DND-41 (cell line): ENCODE results near the gene FGF5.

Experiments
- ATAC-seq: fragments of 200-7000 bp; cut with Tn5 transposase; 3 replicates; pipeline ENCODE4 v1.9.1; 2021; ENCODE audit warnings: low read depth; ENCODE audit not compliant: insufficient read depth
- DNase-seq: peaks from one replicate; pipeline ENCODE4 v3.0.0-alpha.2; 2020
- H2AFZ ChIP-seq: 2 replicates; pipeline ENCODE4 v1.6.0; 2012; ENCODE audit warnings: low read depth, low read length
- H3K27ac ChIP-seq: 2 replicates; pipeline ENCODE4 v1.5.1; 2012; ENCODE audit warnings: low read length, inconsistent platforms
- H3K27me3 ChIP-seq: fragments of 200-600 bp; sonication (generic); 2 replicates; pipeline ENCODE4 v1.6.0; 2012; ENCODE audit warnings: low read length, mild to moderate bottlenecking, inconsistent platforms; ENCODE audit not compliant: insufficient read depth, poor library complexity
- H3K36me3 ChIP-seq: 2 replicates; pipeline ENCODE4 v1.5.1; 2012; ENCODE audit warnings: low read length, inconsistent platforms; ENCODE audit not compliant: insufficient read depth
- H3K4me1 ChIP-seq: 2 replicates; pipeline ENCODE4 v1.5.1; 2012; ENCODE audit warnings: mild to moderate bottlenecking, low read length; ENCODE audit not compliant: insufficient read depth
- H3K4me2 ChIP-seq: 2 replicates; pipeline ENCODE4 v1.6.0; 2012; ENCODE audit warnings: mild to moderate bottlenecking, moderate library complexity, low read length, inconsistent platforms; ENCODE audit not compliant: insufficient read depth
- H3K4me3 ChIP-seq, 2 experiments: fragments of 200-600 bp in 1 of 2; shearing (Covaris generic) in 1 of 2; 2 replicates each; pipeline ENCODE4 v1.5.1; 2012 to 2016; ENCODE audit warnings: inconsistent platforms in 2 of 2, low read length in 2 of 2, mild to moderate bottlenecking in 2 of 2, low read depth in 1 of 2, moderate library complexity in 1 of 2
- H3K79me2 ChIP-seq: 2 replicates; pipeline ENCODE4 v1.6.0; 2012; ENCODE audit warnings: low read length, inconsistent platforms; ENCODE audit not compliant: insufficient read depth
- H3K9ac ChIP-seq: 2 replicates; pipeline ENCODE4 v1.6.0; 2012; ENCODE audit warnings: low read depth, mild to moderate bottlenecking, inconsistent platforms, low read length, moderate library complexity
- H3K9me3 ChIP-seq: 2 replicates; pipeline ENCODE4 v1.5.1; 2012; ENCODE audit warnings: low read length, moderate library complexity, mild to moderate bottlenecking, inconsistent platforms; ENCODE audit not compliant: insufficient read depth, severe bottlenecking
- H4K20me1 ChIP-seq: 2 replicates; pipeline ENCODE4 v1.6.0; 2012; ENCODE audit warnings: low read length; ENCODE audit not compliant: insufficient read depth
- CTCF ChIP-seq: IDR thresholded peaks from 2 replicates; pipeline ENCODE4 v1.5.1; 2012; ENCODE audit warnings: borderline replicate concordance, low read length, moderate library complexity, mild to moderate bottlenecking; ENCODE audit not compliant: poor library complexity, severe bottlenecking; ENCODE audit errors: extremely low read depth
- EZH2 ChIP-seq: IDR thresholded peaks from 3 replicates; pipeline ENCODE4 v1.6.1; 2012; ENCODE audit warnings: borderline replicate concordance, low read depth, mild to moderate bottlenecking, moderate library complexity, low read length, inconsistent platforms; ENCODE audit not compliant: severe bottlenecking

The FGF5 gene

GRCh38 chr4:80268936-80269335 lies 2.5 kb downstream of the FGF5 start:
- no peak overlapping the region for H3K4me3 ChIP-seq
- H3K9ac ChIP-seq, result no peak overlapping the region
- H3K4me2 ChIP-seq, result no peak overlapping the region
- H3K79me2 ChIP-seq, result no peaks in the 10 kb centered on the region
- H3K4me1 ChIP-seq, result no peaks in the 10 kb centered on the region
- H3K27ac ChIP-seq, result no peak overlapping the region
- no peaks in the 10 kb centered on the region for H4K20me1 ChIP-seq
- no peaks in the 10 kb centered on the region for H3K36me3 ChIP-seq
- DNase-seq (no peak), ATAC-seq (no peak)
- no peaks in the 10 kb centered on the region for H3K27me3 ChIP-seq
- TF ChIP-seq EZH2 (no peak), CTCF (no peak)
- H3K9me3 ChIP-seq, result no peaks in the 10 kb centered on the region
- no peak overlapping the region for H2AFZ ChIP-seq

GRCh38 chr4:80270321-80270720 lies 3.9 kb downstream of the FGF5 start:
- H3K27me3 ChIP-seq, result no peaks in the 10 kb centered on the region
- TF ChIP-seq CTCF, result no peak
- TF ChIP-seq EZH2, result no peak
- H3K4me3 ChIP-seq, result no peak overlapping the region
- H3K36me3 ChIP-seq, result no peaks in the 10 kb centered on the region
- no peaks in the 10 kb centered on the region for H4K20me1 ChIP-seq
- H3K27ac ChIP-seq, result no peak overlapping the region
- DNase-seq (no peak), ATAC-seq (no peak)
- no peaks in the 10 kb centered on the region for H3K79me2 ChIP-seq
- no peak overlapping the region for H2AFZ ChIP-seq
- no peaks in the 10 kb centered on the region for H3K4me1 ChIP-seq
- no peaks in the 10 kb centered on the region for H3K9me3 ChIP-seq
- H3K4me2 ChIP-seq, result no peak overlapping the region
- H3K9ac ChIP-seq, result no peak overlapping the region

GRCh38 chr4:80270868-80271267 lies 4.4 kb downstream of the FGF5 start:
- Histone ChIP-seq H3K4me2 (no peak overlapping the region), H4K20me1 (no peaks in the 10 kb centered on the region), H2AFZ (no peak overlapping the region), H3K27me3 (no peaks in the 10 kb centered on the region), H3K4me3 (no peak overlapping the region), H3K79me2 (no peaks in the 10 kb centered on the region), H3K9ac (no peak overlapping the region), H3K27ac (no peak overlapping the region), H3K4me1 (no peaks in the 10 kb centered on the region), H3K9me3 (no peaks in the 10 kb centered on the region), H3K36me3 (no peaks in the 10 kb centered on the region)
- TF ChIP-seq EZH2 (no peak), CTCF (no peak)
- ATAC-seq (no peak), DNase-seq (no peak)

- no peak for DNase-seq
- no peaks in the 10 kb centered on the region for H3K79me2 ChIP-seq
Measured at GRCh38 chr4:80271801-80272200, 5.3 kb downstream of the FGF5 start.

More at GRCh38 chr4:80271801-80272200, 5.3 kb downstream of the FGF5 start:
- H4K20me1 ChIP-seq, result no peaks in the 10 kb centered on the region
- no peaks in the 10 kb centered on the region for H3K9me3 ChIP-seq
- TF ChIP-seq CTCF (no peak), EZH2 (no peak)
- no peak overlapping the region for H3K27ac ChIP-seq
- no peak overlapping the region for H3K4me3 ChIP-seq
- no peak overlapping the region for H2AFZ ChIP-seq
- H3K4me2 ChIP-seq, result no peak overlapping the region
- H3K27me3 ChIP-seq, result no peaks in the 10 kb centered on the region
- no peak for ATAC-seq
- no peak overlapping the region for H3K9ac ChIP-seq
- H3K4me1 ChIP-seq, result no peaks in the 10 kb centered on the region
- H3K36me3 ChIP-seq, result no peaks in the 10 kb centered on the region
